AG08395 (cell line): ENCODE data around the gene UBE3D.
A peak's percentile ranks its signal among the peaks of the same experiment; 100 is the strongest.
"Not testable (repeated sequence)": the region's sequence is repeated elsewhere in the genome, so short reads cannot be mapped to it uniquely, and the experiment has no call there.

Experiments used
- DNase-seq: peaks from one replicate; pipeline ENCODE4 v3.0.0; 2012; ENCODE audit warnings: mixed read lengths, low spot score

UBE3D gene

GRCh38 chr6:82872185-82872584 lies 193.5 kb downstream of the UBE3D start:
- no peak for DNase-seq

GRCh38 chr6:82870582-82871172 lies 195.0 kb downstream of the UBE3D start:
- DNase-seq: no peak

GRCh38 chr6:82869493-82869892 lies 196.1 kb downstream of the UBE3D start:
- DNase-seq: no peak

GRCh38 chr6:82867946-82868345 lies 197.7 kb downstream of the UBE3D start:
- no peak for DNase-seq

GRCh38 chr6:82866446-82866845 lies 199.2 kb downstream of the UBE3D start:
- DNase-seq: no peak

GRCh38 chr6:82865461-82865860 lies 200.2 kb downstream of the UBE3D start:
- no peak for DNase-seq

- DNase-seq: no peak
These were observed 201.9 kb downstream of the UBE3D start for GRCh38 chr6:82863781-82864180.

GRCh38 chr6:82862543-82862942 lies 203.1 kb downstream of the UBE3D start:
- DNase-seq: peak; percentile 74

GRCh38 chr6:82861121-82861520 lies 204.5 kb downstream of the UBE3D start:
- DNase-seq: no peak

GRCh38 chr6:82856077-82856476 lies 209.6 kb downstream of the UBE3D start:
- DNase-seq: not testable (repeated sequence)

GRCh38 chr6:82852904-82853303 lies 212.7 kb downstream of the UBE3D start:
- DNase-seq: not testable (repeated sequence)

- no peak for DNase-seq
These were observed 222.3 kb downstream of the UBE3D start for GRCh38 chr6:82843291-82843885.

GRCh38 chr6:82842721-82843120 lies 222.9 kb downstream of the UBE3D start:
- DNase-seq: peak; percentile 43
